Fibroblast of the aortic adventitia (primary cell): ENCODE measurements around the gene ETV6. TPM values are rescaled to one million over a fixed set of nuclear protein-coding genes. Genes with fewer than 3 reads are reported as not detected.
A peak's percentile ranks its signal among the peaks of the same experiment; 100 is the strongest.

Experiments used
- DNase-seq: peaks from one replicate; pipeline ENCODE4 v3.0.0-alpha.2; 2010; ENCODE audit warnings: low read depth
- H3K4me3 ChIP-seq: 2 replicates; pipeline ENCODE4 v1.5.1; 2011; ENCODE audit warnings: low read depth, mild to moderate bottlenecking, control low read depth, low read length, moderate library complexity
- total RNA-seq: library from RNA; depleted of rRNA; stranded (reverse); fragments of >200 nt; gene quantifications from 2 replicates; pipeline ENCODE4 v1.2.3, GENCODE V29; 2012; ENCODE audit warnings: low replicate concordance
- TF ChIP-seq, protein P1 (sequence below): IDR thresholded peaks from 2 replicates; pipeline ENCODE4 v1.5.1; 2011; ENCODE audit warnings: mild to moderate bottlenecking, low read length, control low read depth, inconsistent platforms; ENCODE audit not compliant: insufficient read depth

Gene ETV6
- total RNA-seq, 1 donor: 6.1 TPM

DNA sequence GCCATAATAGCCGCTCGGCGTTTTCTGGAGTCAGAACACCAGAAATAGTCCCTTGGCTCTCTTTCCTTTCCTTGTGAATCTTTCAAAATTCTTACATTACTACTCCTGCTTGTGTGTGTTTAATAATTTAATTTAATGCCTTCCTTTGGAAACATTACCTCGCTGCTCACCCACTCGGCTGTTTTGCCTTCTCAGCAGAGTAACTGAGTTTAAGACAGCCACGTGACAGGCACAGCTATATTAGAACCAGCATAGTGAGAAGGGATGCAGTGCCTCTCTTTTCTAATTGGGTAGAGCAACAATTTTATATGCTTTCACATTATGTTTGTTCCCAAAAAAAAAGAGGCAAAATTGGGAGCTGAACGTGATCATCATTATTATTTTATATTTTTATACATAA, 107.6 kb downstream of the ETV6 start:
- no peak overlapping the region for H3K4me3 ChIP-seq
- TF ChIP-seq, protein P1, sequence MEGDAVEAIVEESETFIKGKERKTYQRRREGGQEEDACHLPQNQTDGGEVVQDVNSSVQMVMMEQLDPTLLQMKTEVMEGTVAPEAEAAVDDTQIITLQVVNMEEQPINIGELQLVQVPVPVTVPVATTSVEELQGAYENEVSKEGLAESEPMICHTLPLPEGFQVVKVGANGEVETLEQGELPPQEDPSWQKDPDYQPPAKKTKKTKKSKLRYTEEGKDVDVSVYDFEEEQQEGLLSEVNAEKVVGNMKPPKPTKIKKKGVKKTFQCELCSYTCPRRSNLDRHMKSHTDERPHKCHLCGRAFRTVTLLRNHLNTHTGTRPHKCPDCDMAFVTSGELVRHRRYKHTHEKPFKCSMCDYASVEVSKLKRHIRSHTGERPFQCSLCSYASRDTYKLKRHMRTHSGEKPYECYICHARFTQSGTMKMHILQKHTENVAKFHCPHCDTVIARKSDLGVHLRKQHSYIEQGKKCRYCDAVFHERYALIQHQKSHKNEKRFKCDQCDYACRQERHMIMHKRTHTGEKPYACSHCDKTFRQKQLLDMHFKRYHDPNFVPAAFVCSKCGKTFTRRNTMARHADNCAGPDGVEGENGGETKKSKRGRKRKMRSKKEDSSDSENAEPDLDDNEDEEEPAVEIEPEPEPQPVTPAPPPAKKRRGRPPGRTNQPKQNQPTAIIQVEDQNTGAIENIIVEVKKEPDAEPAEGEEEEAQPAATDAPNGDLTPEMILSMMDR: no peak
- no peak for DNase-seq

DNA sequence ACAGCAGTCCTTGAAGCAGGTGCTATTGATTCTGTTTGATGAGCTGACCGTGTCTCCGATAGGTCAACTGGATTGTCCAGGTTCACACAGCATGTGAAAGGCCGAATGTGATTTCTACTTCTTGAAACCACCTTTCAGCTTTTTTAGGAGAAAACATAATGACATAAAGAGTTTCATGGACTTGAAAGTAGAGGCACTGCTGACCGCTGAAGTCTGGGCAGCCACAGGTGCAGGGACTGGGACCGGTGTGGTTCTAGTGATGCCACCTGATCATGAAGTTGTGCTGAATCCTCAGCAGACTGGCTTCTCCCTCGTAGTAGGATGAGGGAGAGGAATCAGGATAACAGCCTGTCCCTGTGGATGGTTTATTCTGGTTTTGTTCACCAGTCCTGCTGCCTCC, 108.1 kb downstream of the ETV6 start:
- no peak overlapping the region for H3K4me3 ChIP-seq
- DNase-seq: no peak
- TF ChIP-seq, protein P1: no peak

DNA sequence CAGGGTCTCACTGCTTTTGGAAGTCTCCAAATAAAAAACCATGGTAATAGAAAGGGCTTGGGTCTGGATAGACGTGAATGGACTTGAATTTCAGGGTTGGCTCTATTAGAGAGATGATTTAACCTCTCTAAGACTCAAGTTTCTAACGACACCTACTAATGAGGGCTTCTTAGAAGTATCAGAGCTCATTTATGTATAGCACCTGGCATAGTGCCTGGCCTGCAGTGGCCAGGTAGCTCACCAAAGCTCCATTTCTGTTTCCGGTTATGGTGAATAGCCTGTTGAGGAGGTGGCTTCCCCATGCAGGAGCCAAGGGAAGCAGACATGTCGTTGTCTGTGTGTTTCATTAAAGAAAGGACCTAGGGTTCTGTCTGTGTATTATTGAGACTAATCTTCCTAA, 108.6 kb downstream of the ETV6 start:
- DNase-seq: no peak
- H3K4me3 ChIP-seq: no peak overlapping the region
- TF ChIP-seq, protein P1: no peak

DNA sequence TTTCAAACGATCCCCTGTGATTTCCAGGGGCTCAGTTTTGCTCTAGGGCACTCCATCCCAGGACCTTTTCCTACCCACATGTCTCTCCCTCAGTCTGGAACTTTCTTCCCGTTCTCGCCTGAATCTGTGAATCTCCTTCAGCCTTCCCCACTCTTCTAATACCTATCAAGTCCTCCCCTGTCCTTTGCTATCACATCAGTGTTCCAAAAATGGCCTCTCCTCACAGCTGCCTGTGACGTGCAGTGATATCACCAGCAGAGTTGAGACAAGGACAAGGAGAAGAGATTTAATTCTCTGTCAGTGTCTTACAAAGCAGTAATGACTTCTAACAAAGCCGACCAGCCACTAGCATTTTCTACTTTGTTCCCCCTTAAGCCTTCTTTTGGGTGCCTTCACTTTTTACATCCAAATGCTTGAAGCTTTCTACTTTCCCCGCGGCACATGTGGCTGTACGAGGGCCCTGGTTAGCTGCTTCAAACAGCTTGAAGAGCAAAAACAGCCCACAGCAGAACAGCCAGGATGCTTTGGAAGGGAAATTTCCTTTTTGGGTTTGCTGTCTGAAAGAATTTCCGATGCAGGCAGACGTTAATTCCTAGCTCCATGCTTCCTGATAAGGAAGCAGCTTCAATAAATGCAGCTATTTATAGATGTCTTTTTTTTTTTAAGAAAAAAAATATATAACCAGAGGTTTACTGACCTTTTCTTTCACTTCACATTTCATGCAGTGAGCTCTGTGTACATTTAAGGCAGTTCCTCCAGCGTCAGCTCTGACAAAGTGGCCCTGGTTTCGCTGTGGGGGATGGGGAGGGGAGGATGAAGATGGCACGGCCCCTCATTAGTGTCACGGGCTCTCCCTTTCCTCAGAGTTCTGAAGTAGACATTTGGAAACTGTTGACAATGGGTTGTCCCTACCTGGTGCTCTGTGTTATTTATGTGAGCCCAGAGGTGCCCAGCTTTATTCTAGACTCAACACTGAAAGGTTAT, 109.3 kb downstream of the ETV6 start:
- TF ChIP-seq, protein P1: no peak
- DNase-seq: peak; percentile 53
- no peak overlapping the region for H3K4me3 ChIP-seq

DNA sequence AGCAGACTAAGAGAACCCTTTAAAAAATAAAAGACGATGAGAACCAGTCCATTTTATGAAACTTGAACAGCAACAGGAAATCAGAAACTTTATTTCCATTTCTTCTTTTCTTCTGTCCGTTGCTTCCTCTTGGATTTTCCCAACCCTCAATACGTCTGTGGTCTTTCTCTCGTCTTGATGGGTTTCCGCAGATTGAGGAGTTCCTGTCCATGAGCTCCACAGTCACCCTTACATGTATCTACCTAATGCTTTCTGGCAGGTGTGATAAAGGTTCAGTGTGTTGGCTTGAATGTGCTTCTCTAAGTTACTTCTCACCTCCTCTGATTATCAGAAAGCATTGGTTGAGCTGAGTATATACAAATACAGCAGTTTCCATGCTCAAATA, 110.0 kb downstream of the ETV6 start:
- TF ChIP-seq, protein P1: no peak
- DNase-seq: no peak
- H3K4me3 ChIP-seq: no peak overlapping the region

DNA sequence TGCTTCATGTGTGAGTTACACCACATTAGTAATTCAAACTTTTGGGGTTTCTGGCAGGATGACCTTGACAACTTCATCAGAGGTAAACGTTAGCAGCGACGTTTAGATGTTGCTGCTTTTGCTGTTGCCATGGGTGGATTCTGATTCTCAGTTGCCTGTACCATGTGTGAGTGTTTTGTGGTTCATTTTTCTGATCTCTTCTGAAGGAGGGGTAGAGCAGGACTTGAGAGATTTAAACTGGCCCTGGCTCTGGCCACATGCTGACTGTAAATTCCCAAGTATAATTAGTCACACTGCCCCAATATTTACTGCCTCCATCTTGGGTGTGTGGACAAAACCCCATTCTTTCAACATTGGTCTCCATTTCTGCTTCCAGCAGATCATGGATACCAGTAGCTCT, 110.4 kb downstream of the ETV6 start:
- no peak for DNase-seq
- H3K4me3 ChIP-seq: no peak overlapping the region
- TF ChIP-seq, protein P1: no peak
